Kidney (tissue), 14 donors: ENCODE data around the gene ABHD17A. TPM values are rescaled to one million over a fixed set of nuclear protein-coding genes. Genes with fewer than 3 reads are reported as not detected.

Source experiments
- DNase-seq, 5 donors: peaks; one replicate each; pipeline ENCODE4 v3.0.0-alpha.2; 2013 to 2020
- FAIRE-seq: peaks from 2 replicates; lab custom pipeline; 2012; peaks lifted over from hg19 to GRCh38; lab: Jason Lieb, UNC
- H3K27ac ChIP-seq, 2 donors: one replicate each; pipeline ENCODE4 v1.7.0; 2013; ENCODE audit warnings: low read depth in 2 of 2, low read length in 2 of 2, inconsistent platforms in 1 of 2
- H3K27me3 ChIP-seq: one replicate; pipeline ENCODE4 v1.7.1; 2013; ENCODE audit warnings: low read length, inconsistent platforms; ENCODE audit not compliant: control insufficient read depth, insufficient read depth
- H3K36me3 ChIP-seq, 3 donors: one replicate each; pipeline versions ENCODE4 v1.7.0 to v1.7.1; 2013; ENCODE audit warnings: low read length in 3 of 3, control low read depth in 1 of 3, inconsistent platforms in 1 of 3; ENCODE audit not compliant: insufficient read depth in 3 of 3, control insufficient read depth in 2 of 3
- H3K4me1 ChIP-seq, 3 donors: one replicate each; pipeline versions ENCODE4 v1.7.0 to v1.7.1; 2013; ENCODE audit warnings: low read length in 3 of 3, inconsistent platforms in 1 of 3, low read depth in 1 of 3; ENCODE audit not compliant: control insufficient read depth in 2 of 3, insufficient read depth in 2 of 3
- H3K4me3 ChIP-seq, 3 donors: one replicate each; pipeline versions ENCODE4 v1.7.0 to v1.8.1; 2013; ENCODE audit warnings: low read length in 3 of 3, control low read depth in 1 of 3, inconsistent platforms in 1 of 3
- H3K9ac ChIP-seq, 3 donors: one replicate each; pipeline versions ENCODE4 v1.7.0 to v1.7.1; 2013; ENCODE audit warnings: low read length in 3 of 3, control low read depth in 1 of 3, inconsistent platforms in 1 of 3
- H3K9me3 ChIP-seq, 3 donors: one replicate each; pipeline versions ENCODE4 v1.7.0 to v1.7.1; 2013; ENCODE audit warnings: low read length in 3 of 3, control low read depth in 1 of 3, inconsistent platforms in 1 of 3; ENCODE audit not compliant: control insufficient read depth in 2 of 3, insufficient read depth in 1 of 3
- CTCF ChIP-seq: IDR thresholded peaks from 3 replicates; pipeline ENCODE4 v1.5.1; 2012; ENCODE audit warnings: mild to moderate bottlenecking, moderate library complexity, borderline replicate concordance; ENCODE audit not compliant: insufficient read depth; ENCODE audit errors: extremely low read depth
- intact Hi-C: fragments of 100-400 bp; cut with DNase I; formaldehyde crosslinking; loops from one replicate; pipeline ENCODE4 v1.11.1; 2022
- polyA plus RNA-seq: library from polyadenylated mRNA; stranded (reverse); fragments of 350-450 nt; fragmentation: Illumina TruSeq; extraction: RNeasy Lipid Tissue Mini Kit (QIAGEN cat#74804); gene quantifications from one replicate; pipeline ENCODE4 v1.2.3, GENCODE V29; 2014; ENCODE audit warnings: low read depth, low replicate concordance; ENCODE audit not compliant: insufficient read depth
- total RNA-seq: library from RNA; stranded (reverse); fragmentation: NEBNext Ultra II Directional; extraction: Animal tissue kit (Norgen Biotek cat#: 25700); gene quantifications from one replicate; pipeline ENCODE4 v1.2.1, GENCODE V29; 2021
- donor health status: control.
- donor health status: control.
- donor health status: control.
- donor health status: control.
- donor health status: control.
- donor health status: DM: yes; HTN: yes; CAD: no.
- donor health status: Normal renal cell carcinoma (clear cell type).

ABHD17A gene
- total and polyA plus RNA-seq, 2 donors from 2014 or later = 63.8 to 65.1 TPM

- TF ChIP-seq CTCF = no peak
- no peak overlapping the region for H3K9ac ChIP-seq
- H3K36me3 ChIP-seq = no peaks in the 10 kb centered on the region
- H3K4me1 ChIP-seq = peaks cover 0 to 49% (median 12%) of the 10 kb centered on the region in 3 donors
- H3K27me3 ChIP-seq = no peaks in the 10 kb centered on the region
- FAIRE-seq = no peak
- intact Hi-C loops = no loop called here
- no peaks in the 10 kb centered on the region for H3K9me3 ChIP-seq
- H3K4me3 ChIP-seq = no peak overlapping the region
- no peak overlapping the region for H3K27ac ChIP-seq
- no peak for DNase-seq
These were observed 40.2 kb downstream of the ABHD17A start for GRCh38 chr19:1845125-1845515.

- FAIRE-seq = no peak
These were observed 40.7 kb downstream of the ABHD17A start for GRCh38 chr19:1844513-1845124.

GRCh38 chr19:1843646-1844394 is 41.5 kb downstream of the ABHD17A start:
- H3K27me3 ChIP-seq = no peaks in the 10 kb centered on the region
- FAIRE-seq = no peak
- intact Hi-C loops = no loop called here
- no peak for TF ChIP-seq CTCF
- no peak overlapping the region for H3K4me3 ChIP-seq
- H3K36me3 ChIP-seq = no peaks in the 10 kb centered on the region
- no peak for DNase-seq
- peaks cover 0 to 58% (median 12%) of the 10 kb centered on the region in 3 donors for H3K4me1 ChIP-seq
- no peak overlapping the region for H3K27ac ChIP-seq
- no peaks in the 10 kb centered on the region for H3K9me3 ChIP-seq
- H3K9ac ChIP-seq = no peak overlapping the region

More at GRCh38 chr19:1844513-1845124, 40.7 kb downstream of the ABHD17A start:
- Histone ChIP-seq H3K9me3 (no peaks in the 10 kb centered on the region), H3K9ac (no peak overlapping the region), H3K36me3 (no peaks in the 10 kb centered on the region), H3K4me3 (no peak overlapping the region), H3K4me1 (peaks cover 0 to 55% (median 12%) of the 10 kb centered on the region in 3 donors), H3K27me3 (no peaks in the 10 kb centered on the region), H3K27ac (no peak overlapping the region)
- no peak for DNase-seq
- TF ChIP-seq CTCF = no peak
- intact Hi-C loops = no loop called here
